Measurements from ENCODE around the gene SOAT2.
"Not testable (repeated sequence)": the region's sequence is repeated elsewhere in the genome, so short reads cannot be mapped to it uniquely, and the experiment has no call there.

Gene SOAT2

DNA sequence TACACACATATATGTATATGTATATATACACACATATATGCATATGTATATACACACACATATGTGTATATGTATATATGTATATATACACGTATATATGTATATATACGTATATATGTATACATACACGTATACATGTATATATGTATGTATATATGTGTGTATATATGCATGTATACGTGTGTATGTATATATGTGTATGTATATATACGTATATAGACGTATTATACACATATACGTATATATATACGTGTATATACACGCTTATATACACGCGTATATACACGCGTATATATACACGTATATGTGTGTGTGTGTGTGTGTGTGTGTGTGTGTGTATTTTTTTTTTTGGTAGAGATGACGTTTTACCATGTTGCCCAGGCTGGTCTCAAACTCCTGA lies 44.4 kb downstream of the SOAT2 start:
- no peak for DNase-seq

DNA sequence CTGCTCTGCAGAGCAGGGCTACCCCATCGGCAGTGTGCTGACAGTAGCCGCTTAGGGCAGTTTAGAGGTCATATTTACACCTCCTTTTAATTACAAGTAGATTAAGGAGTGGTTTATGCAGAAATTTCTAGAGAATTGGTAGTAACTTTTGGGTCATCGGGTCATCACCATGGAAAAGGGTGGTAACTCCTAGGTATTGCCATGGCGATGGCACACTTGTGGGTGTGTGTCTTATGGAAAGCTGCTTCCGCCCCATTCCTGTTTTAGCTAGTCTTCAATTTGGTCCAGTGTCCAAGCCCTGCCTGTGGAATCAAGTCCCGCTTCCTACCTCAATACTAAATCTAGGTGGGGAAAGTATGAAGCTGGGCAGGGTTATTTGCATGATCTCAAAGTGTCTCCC lies 47.8 kb downstream of the SOAT2 start:
- DNase-seq: no peak

DNA sequence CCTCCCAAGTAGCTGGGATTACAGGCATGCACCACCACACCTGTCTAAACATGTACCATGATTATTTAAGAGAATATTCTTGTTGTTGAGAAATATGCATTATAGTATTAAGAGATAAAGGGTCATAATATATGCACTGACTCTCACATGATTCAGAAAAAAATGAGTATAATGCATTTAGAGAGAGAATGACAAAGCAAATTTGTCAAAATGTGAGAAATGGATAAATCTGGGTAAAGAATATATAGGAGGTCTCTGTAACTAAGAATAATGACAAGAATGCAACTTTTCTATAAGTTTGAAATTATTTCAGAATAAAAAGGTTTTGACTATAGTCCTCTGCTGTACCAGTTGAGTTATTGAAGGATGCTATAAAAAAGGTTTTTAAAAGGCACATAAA lies 49.1 kb downstream of the SOAT2 start:
- DNase-seq: no peak

DNA sequence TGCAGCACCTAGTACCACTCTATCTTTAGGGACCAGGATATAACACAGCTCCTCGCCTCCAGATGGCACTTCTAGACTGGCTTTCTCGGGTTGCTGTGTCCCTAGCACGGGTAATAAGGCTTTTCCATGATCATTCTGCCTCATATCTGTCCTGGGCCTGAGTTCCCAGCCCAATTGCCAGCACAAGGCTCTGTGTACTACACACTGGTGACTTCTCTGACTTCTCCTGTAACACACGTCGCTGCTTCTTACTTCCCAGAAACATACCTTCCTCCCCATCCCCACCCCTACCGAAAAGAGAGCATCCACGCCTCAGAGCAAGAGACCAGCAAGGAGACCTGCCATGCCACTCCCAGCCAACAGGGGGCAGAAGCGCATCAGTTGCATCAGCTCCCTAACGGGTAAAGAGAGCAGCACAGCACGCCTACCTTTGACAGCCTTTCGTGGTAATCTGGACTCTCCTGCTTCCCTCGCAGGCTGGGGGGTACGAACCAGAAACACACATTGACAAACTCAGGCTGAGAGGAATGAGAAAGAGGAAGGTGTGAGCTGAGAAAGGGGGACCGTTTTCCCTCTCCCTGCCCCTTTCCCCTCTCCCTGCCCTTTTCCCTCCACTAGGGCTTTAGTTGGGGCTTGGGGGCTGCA lies 56.0 kb downstream of the SOAT2 start:
- peak; percentile 88 to 91 for DNase-seq

DNA sequence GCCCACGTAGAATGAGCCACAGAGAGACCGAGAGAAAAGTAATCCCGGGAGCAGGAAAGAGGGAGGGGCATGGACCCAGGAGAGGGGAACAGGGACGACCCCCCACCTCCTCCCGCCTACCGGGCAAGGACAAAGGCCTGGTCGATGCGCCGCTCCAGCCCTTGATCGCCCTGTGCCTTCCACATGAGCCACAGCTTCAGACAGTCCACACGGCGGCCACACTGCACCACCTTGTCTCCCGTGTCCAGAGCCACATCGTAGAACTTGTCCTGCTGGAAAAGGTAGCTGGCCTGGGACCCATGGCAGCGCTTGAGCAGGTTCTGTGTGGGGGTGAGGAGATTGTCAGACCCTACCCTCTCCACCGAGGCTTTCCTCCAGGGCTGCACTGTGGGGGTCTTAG lies 56.7 kb downstream of the SOAT2 start:
- DNase-seq: no peak

DNA sequence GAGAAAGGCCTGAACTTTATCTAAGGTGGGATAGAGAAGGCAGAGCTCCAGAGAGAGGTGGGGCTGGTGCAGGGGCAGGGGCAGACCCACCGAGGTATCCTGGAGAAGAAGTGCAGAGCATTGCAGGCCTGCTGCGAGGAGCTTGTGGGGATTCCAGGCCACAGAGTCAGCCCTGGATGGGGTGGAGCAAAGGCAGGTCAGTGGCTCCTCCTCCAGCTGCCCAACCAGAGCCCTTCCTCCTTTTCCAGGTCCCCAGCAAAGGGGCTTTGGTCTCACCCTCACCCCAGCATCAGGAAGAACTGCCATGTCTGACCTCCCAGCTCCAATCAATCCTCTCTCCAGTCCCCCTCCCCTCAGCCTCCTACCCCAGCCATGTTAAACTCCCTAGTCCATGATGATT lies 57.4 kb downstream of the SOAT2 start:
- no peak for DNase-seq

DNA sequence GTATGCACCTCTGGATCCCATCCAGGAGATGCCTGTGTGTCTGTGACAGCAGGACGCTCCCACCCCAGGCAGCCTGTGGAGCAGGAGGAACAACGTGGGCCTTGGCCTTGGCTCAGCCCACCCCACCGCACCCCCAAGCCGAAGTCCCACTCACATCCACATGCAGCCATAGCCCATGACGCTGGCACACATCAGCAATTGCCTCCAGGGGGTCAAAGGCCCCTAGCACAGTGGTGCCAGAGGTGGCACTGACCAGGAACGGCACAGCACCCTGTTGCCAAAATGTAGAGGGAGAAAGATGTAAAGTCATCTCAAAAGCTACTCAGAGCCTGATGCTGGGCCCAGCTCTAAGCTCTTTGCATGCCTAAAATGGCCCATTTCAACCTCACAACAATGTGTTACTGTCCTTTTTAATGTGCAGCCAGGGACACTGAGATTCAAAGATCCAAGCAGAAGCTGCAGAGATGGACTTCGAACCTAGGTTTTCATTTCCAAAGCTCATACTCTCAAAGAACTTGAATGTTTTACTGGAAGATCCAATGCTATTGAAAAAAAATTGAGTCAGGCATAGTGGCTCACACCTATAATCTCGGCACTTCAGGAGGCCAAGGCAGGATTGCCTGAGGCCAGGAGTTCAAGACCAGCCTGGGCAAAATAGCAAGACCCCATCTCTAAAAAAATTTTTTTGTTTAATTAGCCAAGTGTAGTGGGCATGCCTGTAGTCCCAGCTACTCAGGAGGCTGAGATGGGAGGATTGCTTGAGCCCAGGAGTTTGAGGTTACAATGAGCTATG lies 58.0 kb downstream of the SOAT2 start:
- no peak for DNase-seq

DNA sequence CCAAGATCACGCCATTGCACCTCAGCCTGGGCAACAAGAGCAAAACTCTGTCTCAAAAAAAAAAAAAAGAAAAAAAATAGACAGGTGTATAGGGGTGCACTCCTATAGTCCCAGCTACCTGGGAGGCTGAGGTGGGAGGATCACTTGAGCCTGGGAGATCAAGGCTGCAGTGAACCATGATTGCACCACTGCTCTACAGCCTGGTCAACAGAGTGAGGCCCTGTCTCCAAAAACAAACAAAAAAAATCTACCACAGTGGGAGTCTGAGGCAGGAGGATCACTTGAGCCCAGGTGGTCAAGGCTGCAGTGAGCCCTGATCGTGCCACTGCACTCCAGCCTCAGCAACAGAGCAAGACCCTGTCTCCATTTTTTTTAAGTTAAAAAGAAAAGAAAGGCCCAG lies 59.7 kb downstream of the SOAT2 start:
- DNase-seq: not testable (repeated sequence)

DNA sequence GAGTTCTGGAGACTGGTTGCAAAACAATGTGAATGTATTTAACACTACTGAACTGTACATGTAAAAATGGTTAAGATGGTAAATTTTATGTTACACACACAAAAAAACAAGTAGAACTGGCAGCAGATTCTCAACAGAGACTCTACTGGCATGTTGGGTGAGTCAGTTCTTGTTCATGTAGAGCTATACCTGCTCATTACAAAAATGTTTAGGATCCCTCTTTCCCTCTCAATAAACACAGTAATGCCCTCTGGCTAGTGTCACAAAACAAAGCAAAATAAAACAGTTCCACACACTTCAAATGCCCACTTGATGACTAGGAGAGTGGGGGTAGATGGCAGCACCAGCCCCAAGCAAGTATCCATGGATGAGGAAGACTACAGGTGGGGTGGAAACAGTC lies 63.6 kb downstream of the SOAT2 start:
- no peak for DNase-seq

DNA sequence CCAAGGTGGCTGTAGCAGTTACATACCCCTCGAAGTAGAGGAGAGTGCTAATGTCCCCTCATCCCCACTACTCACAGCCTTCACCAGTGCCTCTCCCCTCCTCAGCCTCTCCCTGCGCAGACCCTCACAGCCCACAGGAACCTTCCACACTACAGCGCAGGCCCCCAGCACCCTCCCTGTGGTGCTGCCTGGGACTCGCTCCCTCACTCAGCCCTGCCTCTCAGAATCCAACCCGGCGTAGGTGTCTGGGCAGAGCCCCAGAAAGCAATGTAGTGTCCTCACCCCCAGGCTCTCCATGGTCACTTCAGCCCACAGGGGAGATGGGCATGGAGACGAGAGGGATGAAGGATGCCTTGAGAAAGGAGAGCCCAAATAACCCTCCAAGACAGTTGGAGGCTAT lies 66.4 kb downstream of the SOAT2 start:
- no peak for DNase-seq

DNA sequence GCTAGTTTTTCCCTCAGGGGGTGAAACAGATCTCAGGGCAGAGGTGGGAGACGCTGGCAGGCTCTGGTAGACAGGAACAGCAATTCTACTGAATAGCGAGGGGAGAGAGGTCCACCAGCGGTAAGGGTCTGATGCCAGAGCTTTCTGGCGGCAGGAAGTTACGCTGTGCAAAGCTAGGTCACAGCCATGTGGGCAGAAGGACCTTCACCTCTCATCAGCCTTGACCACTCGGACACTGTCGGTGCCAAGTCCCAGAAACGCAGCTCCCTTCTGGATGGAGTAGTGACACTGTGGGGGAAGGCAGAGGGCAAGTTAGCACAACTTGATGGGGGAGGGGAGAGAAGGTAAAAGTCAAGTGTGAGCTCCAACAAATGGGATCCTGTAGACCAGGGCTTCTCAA lies 66.9 kb downstream of the SOAT2 start:
- no peak for DNase-seq

DNA sequence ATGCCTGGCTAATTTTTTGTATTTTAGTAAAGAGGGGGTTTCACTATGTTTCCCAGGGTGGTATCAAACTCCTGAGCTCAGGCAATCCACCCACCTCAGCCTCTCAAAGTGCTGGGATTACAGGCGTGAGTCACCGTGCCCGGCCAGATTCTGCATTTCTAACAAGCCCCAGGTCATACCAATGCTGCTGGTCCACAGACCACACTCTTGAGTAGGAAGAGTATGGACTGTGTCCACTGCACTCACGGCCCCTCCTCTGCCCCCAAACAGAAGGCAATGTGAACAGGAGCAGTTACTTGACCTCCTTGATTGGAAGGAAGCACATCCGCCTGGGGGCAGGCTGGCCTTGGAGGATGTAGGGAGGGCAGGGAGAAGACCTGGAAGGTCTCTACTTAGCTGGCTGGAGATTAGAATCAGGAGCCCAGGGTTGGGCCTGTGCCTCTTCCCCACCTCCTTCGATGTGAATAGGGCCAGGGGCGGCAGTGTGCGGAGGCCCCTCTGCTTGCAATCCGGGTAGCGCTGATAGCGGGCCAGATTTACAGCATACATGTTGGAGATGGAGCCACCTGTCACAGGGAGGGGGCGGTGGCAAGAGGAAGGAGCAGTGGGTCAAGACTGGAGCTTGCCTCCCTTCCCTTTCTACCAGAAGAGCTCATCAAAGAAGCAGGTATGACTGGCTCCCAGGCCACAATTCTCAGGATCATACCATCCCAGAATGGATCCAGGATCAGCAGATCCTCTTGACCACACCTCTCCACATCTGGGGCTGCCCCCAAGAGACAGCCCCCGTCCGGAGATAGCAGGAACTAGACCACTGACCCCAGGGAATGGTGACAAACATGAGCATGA lies 67.8 kb downstream of the SOAT2 start:
- no peak for DNase-seq

DNA sequence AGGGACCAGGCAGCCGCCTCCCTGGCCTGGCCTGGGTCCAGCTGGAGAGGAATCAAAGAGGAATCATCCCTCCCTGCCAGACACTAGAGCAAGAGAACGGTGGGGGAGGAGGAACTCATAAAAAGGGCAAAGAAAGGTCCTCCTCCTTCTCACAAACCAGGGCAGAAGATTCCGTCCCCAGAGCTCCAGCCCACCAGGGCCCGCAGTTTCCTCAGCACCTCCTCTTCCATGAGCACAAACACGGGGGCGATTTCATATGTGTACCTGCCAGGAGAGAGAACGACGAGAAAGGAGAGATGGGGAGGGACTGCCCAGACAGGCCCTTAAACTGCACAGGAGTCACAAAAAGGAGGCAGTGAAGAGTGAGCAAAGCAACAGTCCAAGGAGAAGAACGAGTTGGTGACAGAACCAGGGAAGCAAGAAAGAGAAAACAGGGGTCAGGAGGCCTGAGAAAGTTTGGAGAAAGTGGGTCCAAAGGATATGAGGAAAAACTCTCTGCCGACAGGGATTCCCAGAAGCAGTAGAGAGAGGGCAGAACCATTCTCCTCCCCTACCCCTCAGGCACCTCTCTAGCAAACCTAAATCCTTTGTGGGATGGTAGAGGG lies 68.5 kb downstream of the SOAT2 start:
- no peak for DNase-seq

DNA sequence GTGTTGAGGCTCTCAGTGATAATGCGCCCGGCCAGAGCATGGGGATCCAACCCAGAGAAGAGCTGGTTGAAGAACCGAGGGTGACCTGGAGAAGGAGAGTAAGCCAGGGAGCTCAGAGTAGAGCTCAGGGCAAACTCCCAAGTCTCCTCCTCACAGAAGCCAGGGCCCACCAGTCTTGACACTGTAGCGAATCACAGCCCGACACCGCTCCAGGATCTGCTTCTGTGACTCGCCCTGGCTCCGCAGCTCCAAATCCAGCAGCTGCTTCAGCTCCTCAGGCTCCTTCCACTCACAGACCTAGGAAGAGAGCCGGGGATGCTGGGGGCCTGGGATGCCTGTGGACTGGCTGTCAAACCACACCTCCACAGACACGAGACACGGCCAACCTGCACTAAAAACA lies 69.1 kb downstream of the SOAT2 start:
- DNase-seq: no peak

DNA sequence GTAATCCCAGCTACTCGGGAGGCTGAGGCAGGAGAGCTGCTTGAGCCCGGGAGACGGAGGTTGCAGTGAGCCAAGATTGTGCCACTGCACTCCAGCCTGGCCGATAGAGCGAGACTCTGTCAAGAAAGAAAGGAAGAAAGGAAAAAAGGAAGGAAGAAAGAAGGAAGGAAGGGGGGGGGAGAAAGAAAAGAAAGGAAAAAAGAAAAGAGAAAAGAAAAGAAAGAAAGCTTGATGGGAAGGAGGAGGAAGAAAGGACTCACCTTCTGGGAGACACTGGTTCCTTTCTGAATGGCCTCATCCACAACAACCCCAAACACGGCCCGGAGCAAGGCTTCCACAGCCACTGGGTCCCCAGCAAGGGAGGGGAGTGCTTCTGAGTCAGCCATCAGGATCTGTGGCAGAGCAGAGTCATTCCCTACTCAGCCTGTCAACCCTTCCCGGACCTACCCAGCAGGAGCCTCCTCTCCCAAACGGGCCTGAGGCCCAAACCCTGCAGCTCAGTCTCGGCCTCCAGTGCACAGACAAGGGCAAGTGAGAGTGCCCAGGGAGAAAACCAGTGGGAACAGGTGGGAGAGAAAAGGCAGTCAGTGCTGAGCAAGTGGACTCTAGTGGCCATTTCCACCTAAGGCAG lies 69.9 kb downstream of the SOAT2 start:
- DNase-seq: no peak
